DMS153 treated with DMSO at 0.1 percent for 48 hours (cell line): ENCODE measurements around the gene VAPA.
"Not testable (repeated sequence)": the region's sequence is repeated elsewhere in the genome, so short reads cannot be mapped to it uniquely, and the experiment has no call there.

Experiments
- DNase-seq: peaks from one replicate; lab custom pipeline; 2025; ENCODE audit not compliant: unreplicated experiment; lab: John Stamatoyannopoulos, UW

VAPA gene

GRCh38 chr18:9885170-9886004 lies 28.4 kb upstream of the VAPA start, which contains the start of gene TXNDC2:
Gene TXNDC2 (plus strand): TSS chr18:9885973. CDS start chr18:9886681, 708 bp downstream.
- DNase-seq: no peak

- no peak for DNase-seq
Measured at GRCh38 chr18:9886005-9886348, 27.8 kb upstream of the VAPA start.

DNA sequence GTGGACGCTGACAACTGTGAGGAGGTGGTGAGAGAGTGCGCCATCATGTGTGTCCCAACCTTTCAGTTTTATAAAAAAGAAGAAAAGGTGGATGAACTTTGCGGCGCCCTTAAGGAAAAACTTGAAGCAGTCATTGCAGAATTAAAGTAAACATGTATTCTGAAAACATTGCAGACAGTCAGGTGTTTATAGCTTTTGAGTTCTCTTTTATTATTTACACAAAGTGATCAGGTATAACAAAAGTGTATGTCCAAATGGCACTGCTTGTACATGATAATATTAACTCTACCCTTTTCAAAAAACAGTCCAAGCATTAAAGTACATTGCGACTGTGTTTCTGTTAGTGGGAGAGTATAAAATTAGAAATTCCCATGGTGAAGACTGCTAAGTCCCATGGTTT lies 25.8 kb upstream of the VAPA start:
- no peak for DNase-seq

DNA sequence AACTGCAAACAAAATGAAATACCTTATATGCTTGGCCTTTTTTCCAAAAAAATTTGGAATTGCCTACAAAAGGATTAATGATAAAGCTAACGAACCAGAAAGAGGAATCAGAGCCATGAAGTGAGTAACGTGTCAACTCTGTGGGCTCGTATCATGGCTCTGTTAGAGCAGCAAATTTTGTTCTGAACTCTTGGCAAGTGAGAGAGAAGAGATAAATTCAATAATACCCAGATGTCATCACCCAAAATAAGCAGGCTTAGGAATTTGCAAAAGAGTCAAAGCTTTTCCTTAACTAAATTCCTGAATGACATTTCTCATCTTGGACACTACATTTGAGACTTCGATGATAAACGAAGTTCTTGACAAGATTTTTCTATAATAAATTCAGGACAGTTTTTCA lies 23.6 kb upstream of the VAPA start:
- DNase-seq: no peak

DNA sequence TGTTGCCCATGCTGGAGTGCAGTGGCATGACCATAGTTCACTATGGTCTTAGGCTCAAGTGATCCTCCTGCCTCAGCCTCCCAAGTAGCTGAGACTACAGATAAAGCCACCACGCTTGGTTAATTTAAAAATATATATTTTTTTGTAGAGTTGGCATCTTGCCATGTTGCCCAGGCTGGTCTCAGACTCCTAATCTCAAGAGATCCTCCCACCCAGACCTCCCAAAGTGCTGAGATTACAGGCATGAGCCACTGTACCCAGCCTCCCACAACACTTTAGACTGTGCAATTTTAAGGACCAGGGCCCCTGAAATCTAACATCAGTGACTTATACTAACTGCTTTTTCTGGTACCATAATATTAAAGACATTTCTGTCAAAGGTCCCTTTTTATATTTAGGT lies 22.9 kb upstream of the VAPA start:
- DNase-seq: no peak

- DNase-seq: not testable (repeated sequence)
Measured at GRCh38 chr18:9891515-9891914, 22.3 kb upstream of the VAPA start.

DNA sequence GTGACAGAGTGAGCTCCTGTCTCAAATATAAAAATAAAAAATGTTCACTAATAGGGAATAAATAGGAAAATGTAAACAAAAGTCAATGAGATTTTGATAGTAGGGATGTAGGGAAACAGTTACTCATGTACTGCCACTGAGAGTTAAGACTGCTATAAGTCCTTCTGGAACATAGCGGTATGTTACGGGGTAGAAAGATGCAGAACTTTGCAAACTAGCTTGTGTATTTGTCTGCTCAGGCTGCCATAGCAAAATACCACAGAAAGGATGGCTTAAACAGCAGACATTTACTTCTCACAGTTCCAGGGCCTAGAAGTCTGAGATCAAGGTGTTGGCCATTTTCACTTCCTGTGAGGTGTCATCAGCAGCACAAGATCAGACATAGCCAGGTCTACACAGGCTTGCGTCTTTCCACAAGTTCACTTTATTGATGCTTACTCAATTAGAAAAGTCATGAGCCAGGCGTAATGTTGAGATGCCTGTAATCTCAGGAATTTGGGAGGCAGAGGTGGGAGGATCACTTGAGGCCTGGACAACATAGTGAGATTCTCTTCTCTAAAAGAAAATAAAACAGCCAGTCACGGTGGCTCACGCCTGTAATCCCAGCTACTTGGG lies 19.3 kb upstream of the VAPA start:
- no peak for DNase-seq

DNA sequence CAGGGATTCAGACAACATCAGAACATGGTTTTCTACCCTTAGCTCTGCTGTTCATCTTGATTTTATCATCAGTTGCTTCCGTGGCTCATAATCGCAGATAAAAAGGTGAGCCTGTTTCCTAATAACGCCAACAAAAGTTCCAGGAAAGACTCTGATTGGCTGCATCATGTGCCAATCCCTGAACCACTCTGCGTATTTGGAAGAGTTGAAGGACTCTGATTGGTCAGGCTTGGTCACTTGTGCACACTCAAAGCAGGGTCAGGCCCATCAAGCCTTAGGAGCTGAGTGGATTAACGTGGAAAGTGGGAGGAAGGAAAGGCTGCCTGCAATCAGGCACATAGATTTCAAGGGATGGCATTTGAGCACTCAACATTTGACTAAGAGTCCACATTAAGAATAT lies 16.7 kb upstream of the VAPA start:
- DNase-seq: no peak

DNA sequence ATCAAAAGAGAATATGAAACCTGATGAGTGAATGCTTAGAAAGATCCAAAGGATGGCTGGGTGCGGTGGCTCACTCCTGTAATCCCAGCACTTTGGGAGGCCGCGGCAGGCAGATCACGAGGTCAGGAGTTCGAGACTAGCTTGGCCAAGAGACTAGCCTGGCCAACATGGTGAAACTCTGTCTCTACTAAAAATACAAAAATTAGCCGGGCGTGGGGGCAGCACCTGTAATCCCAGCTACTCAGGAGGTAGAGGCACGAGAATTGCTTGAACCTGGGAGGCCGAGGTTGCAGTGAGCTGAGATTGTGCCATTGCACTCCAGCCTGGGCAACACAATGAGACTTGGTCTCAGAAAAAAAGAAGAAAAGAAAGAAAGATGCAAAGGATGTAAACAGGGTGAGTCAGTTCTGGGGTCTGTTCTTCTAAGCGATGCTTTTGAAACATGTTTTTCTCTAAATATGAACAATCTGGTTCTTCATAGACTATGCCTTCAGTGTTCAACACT lies 16.0 kb upstream of the VAPA start:
- not testable (repeated sequence) for DNase-seq

- no peak for DNase-seq
Measured at GRCh38 chr18:9898792-9899549, 14.8 kb upstream of the VAPA start.

DNA sequence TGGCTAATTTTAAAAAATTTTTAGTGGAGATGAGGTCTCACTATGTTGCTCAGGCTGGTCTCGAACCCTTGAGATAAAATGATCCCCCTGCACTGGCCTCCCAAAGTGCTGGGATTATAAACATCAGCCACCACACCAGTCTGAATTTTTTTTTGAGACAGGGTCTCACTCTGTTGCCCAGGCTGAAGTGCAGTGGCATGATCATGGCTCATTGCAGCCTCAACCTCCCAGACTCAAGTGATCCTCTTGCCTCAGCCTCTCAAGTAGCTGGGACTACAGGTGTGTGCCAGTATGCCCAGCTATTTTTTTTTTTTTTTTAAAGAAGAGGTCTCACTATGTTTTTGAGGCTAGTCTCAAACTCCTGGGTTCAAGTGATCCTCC lies 14.3 kb upstream of the VAPA start:
- not testable (repeated sequence) for DNase-seq

DNA sequence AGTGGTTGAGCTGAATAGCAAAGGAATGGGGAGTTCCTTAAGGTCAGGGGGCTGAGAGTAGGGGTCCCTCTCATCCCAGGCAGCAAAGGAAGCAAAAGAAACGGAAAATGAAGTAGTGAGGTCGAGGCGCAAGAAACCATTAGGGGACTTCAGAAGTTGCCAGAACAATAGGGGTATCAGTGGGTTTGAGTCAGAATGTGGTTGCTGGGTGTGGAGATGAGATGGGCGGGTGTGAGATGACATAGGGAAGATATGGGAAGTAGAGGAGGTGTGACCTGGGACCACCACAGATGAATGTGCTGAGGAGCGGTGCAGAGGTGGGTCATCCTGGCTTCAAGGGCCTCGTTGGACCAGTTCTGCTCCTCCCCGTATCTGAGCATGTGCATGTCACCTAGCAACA lies 13.1 kb upstream of the VAPA start:
- DNase-seq: no peak

GRCh38 chr18:9901377-9901776 lies 12.4 kb upstream of the VAPA start:
- no peak for DNase-seq

GRCh38 chr18:9902264-9902663 lies 11.6 kb upstream of the VAPA start:
- not testable (repeated sequence) for DNase-seq

GRCh38 chr18:9902832-9903231 lies 11.0 kb upstream of the VAPA start:
- no peak for DNase-seq

DNA sequence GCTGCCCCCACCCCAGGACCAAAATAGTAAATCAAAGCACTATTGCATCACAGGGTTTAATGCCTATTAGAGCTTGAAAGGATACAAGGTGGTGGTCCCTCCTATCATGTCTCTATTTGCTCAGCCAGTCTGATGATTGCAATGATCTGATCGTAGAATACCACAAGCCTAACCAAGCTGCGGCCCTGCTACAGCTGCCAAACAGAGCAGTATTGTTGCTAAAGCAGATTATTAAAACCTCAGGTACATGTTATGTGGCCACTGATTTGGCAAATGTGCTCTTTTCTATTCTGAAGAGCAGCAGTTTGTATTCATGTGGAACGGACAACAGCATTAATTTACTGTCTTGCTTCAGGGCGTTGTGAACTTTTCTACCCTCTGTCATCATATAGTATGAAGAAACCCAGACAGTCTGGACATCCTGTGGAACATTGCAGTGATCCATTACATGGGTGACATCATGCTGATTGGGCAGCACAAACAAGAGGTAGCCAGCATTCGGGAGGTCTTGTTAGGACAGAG lies 8.4 kb upstream of the VAPA start:
- no peak for DNase-seq

- DNase-seq: no peak
Measured at GRCh38 chr18:9906481-9906880, 7.3 kb upstream of the VAPA start.

GRCh38 chr18:9907867-9908266 lies 5.9 kb upstream of the VAPA start:
- DNase-seq: no peak

GRCh38 chr18:9910071-9910470 lies 3.7 kb upstream of the VAPA start:
- no peak for DNase-seq

DNA sequence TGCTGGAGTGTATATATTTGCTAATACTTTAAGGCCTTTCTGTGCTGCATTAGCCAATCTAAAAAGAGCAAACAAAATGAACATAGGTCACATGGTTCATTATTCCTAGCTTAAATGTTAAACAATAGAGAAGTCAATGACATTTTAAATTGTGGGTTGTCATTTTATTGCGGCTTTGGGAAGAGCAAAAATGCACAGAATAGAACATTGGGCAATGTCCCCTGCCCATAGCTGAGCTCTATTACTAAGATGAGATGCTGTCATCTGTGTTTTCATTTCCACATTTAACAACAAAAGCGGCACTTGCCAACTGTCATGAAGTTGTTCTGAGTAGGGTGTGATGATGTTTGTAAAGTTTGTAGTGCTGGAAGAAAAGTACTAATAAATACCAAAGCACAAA lies 3.2 kb upstream of the VAPA start:
- DNase-seq: no peak

DNA sequence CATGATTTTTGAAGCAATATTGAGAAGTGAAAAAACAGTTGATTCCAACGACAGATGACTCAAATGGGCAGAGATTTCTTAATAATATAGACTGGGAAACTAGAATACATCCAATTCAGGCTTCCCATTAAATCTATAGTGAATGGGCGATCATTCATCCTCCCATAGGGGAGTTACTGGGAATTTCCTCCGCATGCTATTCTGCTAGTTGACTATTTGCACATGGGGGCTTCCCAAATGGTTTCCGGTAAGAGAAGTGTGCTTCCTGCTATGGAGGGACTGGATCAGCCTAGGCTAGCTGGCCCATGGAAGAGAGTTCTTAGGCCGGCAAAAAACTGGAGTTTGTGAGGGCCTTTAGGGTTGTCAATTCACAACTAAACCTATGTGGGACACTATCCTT lies 2.6 kb upstream of the VAPA start:
- no peak for DNase-seq

GRCh38 chr18:9912285-9912684 lies 1.5 kb upstream of the VAPA start:
- DNase-seq: not testable (repeated sequence)
